ENCODE measurements around the gene MYZAP. TPM values are rescaled to one million over a fixed set of nuclear protein-coding genes. Genes with fewer than 3 reads are reported as not detected.
A peak's percentile ranks its signal among the peaks of the same experiment; 100 is the strongest.

Gene MYZAP
- total and polyA plus RNA-seq, 2 of the 13 experiments (the other 11 are each of a cell fraction or from before 2014, with no cell fraction given), result not detected

DNA sequence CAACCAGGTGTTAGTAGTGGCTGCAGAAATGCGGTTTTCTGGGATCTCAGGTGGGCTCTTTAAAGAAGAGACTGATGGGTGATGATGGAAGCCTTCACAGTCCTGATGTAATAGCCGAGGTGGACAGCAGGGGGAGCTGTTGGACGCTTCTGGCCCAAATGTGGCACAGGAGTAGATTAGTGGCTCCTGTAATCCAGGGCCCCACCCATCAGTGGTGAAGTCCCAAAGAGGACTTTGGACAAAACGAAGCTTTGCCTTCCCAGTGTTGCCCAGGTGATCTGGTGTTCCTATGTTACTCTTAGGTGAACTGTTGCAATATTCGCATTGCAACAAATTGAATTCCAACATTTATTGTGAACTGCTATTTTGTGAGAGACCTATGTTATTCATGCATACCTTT lies 31.8 kb upstream of the MYZAP start (continued):
- TF ChIP-seq HNF4G (IDR thresholded peaks at IDR 0.05; ENCODE audit: borderline replicate concordance, low read depth, low read length), result peak; percentile 56; the same call in 1 of the 2 replicates
- no peak for TF ChIP-seq HNF4G (CRISPR knock-in tag; IDR thresholded peaks at IDR 0.05; ENCODE audit: borderline replicate concordance, low read depth)
- peak; percentile 90 for TF ChIP-seq PITX1 (CRISPR knock-in tag; IDR thresholded peaks at IDR 0.05)
- no peak for TF ChIP-seq ZNF367 (CRISPR knock-in tag; IDR thresholded peaks at IDR 0.05; ENCODE audit: borderline replicate concordance)
- TF ChIP-seq SNAPC2 (CRISPR knock-in tag; IDR thresholded peaks at IDR 0.05), result no peak
- no peak for TF ChIP-seq GTF2F1 (IDR thresholded peaks at IDR 0.05; ENCODE audit: low read length)
- no peak for TF ChIP-seq JARID2 (CRISPR knock-in tag; IDR thresholded peaks at IDR 0.05; ENCODE audit: insufficient replicate concordance)
- TF ChIP-seq ZMAT3 (CRISPR knock-in tag; conservative IDR thresholded peaks at IDR 0.05), result no peak
- TF ChIP-seq, protein P1, sequence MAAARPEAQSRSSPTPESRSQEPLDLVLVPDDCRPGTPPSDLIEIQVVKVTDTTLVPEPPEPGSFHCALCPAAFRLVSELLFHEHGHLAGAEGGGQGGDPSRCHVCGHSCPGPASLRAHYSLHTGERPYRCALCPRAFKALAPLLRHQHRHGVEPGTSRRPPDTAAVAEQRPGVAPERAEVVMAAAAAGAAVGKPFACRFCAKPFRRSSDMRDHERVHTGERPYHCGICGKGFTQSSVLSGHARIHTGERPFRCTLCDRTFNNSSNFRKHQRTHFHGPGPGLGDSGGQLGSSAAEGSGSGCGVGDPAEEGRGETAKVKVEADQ (CRISPR knock-in tag; IDR thresholded peaks at IDR 0.05; ENCODE audit: borderline replicate concordance), result no peak
- TF ChIP-seq RFX3 (CRISPR knock-in tag; IDR thresholded peaks at IDR 0.05), result no peak
- TF ChIP-seq ZMYM4 (CRISPR knock-in tag; IDR thresholded peaks at IDR 0.05), result peak; percentile 48; the same call in 1 of the 2 replicates
- no peak for TF ChIP-seq ARNTL (CRISPR knock-in tag; IDR thresholded peaks at IDR 0.05)
- TF ChIP-seq SRF (IDR thresholded peaks at IDR 0.05; ENCODE audit: low read depth, low read length), result peak; percentile 62; the same call in 1 of the 2 replicates
- no peak for TF ChIP-seq ZNF878 (CRISPR knock-in tag; IDR thresholded peaks at IDR 0.05)
- TF ChIP-seq FOXP1 (IDR thresholded peaks at IDR 0.05), result no peak
- TF ChIP-seq FOXP1 (CRISPR knock-in tag; IDR thresholded peaks at IDR 0.05), result no peak
- TF ChIP-seq RELA (CRISPR knock-in tag; IDR thresholded peaks at IDR 0.05), result no peak
- TF ChIP-seq ZNF660 (CRISPR knock-in tag; IDR thresholded peaks at IDR 0.05; ENCODE audit: borderline replicate concordance, low read depth), result no peak
- peak; percentile 56; the same call in 1 of the 2 replicates for TF ChIP-seq RFX1 (IDR thresholded peaks at IDR 0.05)
- TF ChIP-seq, protein P2, sequence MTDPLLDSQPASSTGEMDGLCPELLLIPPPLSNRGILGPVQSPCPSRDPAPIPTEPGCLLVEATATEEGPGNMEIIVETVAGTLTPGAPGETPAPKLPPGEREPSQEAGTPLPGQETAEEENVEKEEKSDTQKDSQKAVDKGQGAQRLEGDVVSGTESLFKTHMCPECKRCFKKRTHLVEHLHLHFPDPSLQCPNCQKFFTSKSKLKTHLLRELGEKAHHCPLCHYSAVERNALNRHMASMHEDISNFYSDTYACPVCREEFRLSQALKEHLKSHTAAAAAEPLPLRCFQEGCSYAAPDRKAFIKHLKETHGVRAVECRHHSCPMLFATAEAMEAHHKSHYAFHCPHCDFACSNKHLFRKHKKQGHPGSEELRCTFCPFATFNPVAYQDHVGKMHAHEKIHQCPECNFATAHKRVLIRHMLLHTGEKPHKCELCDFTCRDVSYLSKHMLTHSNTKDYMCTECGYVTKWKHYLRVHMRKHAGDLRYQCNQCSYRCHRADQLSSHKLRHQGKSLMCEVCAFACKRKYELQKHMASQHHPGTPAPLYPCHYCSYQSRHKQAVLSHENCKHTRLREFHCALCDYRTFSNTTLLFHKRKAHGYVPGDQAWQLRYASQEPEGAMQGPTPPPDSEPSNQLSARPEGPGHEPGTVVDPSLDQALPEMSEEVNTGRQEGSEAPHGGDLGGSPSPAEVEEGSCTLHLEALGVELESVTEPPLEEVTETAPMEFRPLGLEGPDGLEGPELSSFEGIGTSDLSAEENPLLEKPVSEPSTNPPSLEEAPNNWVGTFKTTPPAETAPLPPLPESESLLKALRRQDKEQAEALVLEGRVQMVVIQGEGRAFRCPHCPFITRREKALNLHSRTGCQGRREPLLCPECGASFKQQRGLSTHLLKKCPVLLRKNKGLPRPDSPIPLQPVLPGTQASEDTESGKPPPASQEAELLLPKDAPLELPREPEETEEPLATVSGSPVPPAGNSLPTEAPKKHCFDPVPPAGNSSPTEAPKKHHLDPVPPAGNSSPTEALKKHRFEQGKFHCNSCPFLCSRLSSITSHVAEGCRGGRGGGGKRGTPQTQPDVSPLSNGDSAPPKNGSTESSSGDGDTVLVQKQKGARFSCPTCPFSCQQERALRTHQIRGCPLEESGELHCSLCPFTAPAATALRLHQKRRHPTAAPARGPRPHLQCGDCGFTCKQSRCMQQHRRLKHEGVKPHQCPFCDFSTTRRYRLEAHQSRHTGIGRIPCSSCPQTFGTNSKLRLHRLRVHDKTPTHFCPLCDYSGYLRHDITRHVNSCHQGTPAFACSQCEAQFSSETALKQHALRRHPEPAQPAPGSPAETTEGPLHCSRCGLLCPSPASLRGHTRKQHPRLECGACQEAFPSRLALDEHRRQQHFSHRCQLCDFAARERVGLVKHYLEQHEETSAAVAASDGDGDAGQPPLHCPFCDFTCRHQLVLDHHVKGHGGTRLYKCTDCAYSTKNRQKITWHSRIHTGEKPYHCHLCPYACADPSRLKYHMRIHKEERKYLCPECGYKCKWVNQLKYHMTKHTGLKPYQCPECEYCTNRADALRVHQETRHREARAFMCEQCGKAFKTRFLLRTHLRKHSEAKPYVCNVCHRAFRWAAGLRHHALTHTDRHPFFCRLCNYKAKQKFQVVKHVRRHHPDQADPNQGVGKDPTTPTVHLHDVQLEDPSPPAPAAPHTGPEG (CRISPR knock-in tag; IDR thresholded peaks at IDR 0.05), result no peak
- TF ChIP-seq ZNF124 (CRISPR knock-in tag; IDR thresholded peaks at IDR 0.05), result peak; percentile 58; the same call in 1 of the 2 replicates
- TF ChIP-seq, protein P3, sequence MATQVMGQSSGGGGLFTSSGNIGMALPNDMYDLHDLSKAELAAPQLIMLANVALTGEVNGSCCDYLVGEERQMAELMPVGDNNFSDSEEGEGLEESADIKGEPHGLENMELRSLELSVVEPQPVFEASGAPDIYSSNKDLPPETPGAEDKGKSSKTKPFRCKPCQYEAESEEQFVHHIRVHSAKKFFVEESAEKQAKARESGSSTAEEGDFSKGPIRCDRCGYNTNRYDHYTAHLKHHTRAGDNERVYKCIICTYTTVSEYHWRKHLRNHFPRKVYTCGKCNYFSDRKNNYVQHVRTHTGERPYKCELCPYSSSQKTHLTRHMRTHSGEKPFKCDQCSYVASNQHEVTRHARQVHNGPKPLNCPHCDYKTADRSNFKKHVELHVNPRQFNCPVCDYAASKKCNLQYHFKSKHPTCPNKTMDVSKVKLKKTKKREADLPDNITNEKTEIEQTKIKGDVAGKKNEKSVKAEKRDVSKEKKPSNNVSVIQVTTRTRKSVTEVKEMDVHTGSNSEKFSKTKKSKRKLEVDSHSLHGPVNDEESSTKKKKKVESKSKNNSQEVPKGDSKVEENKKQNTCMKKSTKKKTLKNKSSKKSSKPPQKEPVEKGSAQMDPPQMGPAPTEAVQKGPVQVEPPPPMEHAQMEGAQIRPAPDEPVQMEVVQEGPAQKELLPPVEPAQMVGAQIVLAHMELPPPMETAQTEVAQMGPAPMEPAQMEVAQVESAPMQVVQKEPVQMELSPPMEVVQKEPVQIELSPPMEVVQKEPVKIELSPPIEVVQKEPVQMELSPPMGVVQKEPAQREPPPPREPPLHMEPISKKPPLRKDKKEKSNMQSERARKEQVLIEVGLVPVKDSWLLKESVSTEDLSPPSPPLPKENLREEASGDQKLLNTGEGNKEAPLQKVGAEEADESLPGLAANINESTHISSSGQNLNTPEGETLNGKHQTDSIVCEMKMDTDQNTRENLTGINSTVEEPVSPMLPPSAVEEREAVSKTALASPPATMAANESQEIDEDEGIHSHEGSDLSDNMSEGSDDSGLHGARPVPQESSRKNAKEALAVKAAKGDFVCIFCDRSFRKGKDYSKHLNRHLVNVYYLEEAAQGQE (IDR thresholded peaks at IDR 0.05; ENCODE audit: borderline replicate concordance in 1 of 2, low read depth in 1 of 2, low read length in 2 of 2), result no peak
- no peak for TF ChIP-seq ZMYM2 (CRISPR knock-in tag; IDR thresholded peaks at IDR 0.05)
- no peak for TF ChIP-seq MED1 (CRISPR knock-in tag; IDR thresholded peaks at IDR 0.05)
